NCI-H1105 treated with DMSO at 0.1 percent for 48 hours (cell line): ENCODE measurements around the gene GOLGA8G.
"Not testable (repeated sequence)": the region's sequence is repeated elsewhere in the genome, so short reads cannot be mapped to it uniquely, and the experiment has no call there.

Experiments
- DNase-seq: peaks from one replicate; lab custom pipeline; 2025; lab: John Stamatoyannopoulos, UW

The GOLGA8G gene, protein sequence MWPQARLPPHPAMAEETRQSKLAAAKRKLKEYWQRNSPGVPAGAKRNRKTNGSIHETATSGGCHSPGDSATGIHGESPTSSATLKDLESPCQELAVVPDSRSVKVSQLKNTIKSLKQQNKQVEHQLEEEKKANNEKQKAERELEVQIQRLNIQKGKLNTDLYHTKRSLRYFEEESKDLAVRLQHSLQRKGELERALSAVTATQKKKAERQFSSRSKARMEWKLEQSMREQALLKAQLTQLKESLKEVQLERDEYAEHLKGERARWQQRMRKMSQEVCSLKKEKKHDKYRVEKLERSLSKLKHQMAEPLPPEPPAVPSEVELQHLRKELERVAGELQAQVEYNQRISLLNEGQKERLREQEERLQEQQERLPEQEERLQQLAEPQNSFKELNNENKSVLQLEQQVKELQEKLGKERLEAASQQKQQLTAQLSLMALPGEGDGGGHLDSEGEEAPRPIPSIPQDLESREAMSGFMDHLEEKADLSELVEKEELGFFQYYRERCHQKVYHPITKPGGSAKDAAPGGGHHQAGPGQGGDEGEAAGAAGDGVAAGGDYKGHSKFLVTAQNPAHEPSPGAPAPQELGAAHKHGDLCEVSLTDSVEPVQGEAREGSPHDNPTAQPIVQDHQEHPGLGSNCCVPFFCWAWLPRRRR

DNA sequence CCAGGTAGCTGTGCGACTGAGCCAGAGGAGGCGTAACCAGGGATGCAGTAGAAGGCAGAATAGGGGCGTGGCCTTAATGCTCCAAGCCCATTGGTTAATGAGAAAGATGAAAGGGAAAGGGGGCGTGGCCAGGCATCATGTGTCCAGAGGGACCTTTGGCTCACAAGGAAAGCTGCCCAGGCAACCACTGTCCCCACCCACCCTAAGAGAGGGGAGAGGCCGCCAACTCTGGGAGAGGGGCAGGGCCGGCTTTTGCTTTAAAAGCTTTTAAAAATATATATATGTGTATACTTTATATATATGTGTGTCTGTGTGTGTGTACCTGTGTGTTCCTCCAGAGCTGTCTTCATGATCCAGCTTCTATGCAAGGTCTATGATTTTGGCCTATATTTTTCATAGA lies at the start of gene GOLGA8G:
GOLGA8G (minus strand) TSS at position 18 of the 400 bp plus-strand sequence. CDS start 62 bp downstream, outside the sequence.
- not testable (repeated sequence) for DNase-seq

DNA sequence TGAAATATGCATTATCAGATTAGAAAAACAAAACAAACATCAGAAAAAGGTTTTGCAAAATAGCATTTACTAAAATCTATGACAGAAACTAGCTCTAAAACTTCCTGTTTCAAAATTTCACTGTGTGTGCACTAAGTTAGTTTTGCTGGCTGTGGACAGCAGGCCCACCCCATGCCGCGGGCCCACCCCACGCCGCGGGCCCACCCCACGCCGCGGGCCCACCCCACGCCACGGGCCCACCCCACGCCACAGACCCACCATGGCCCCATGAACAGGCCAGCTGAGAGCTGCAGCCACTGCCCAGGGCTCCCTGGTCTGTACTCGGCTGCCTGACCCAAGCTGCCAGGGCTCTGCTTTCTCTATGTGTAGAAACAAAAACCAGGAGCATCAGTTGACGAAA lies 40.6 kb upstream of the GOLGA8G start:
- not testable (repeated sequence) for DNase-seq

DNA sequence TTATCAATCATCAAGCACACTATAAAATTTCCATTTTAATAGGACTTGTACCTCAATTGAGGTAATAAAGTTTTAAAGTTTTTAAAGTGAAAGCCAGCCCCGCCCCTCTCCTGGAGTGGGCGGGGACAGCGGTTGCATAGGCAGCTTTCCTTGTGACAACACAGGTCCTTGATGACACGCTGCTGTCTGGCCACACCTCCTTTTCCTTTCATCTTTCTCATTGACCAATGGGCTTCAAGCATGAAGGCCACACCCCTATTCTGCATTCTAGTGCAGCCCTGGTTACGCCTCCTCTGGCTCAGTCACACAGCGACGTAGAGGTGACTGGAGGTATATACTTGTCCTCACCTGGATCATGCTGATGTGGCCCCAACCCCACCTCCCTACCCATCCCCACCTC lies 20.5 kb upstream of the GOLGA8G start, which contains the start of gene GOLGA6L25:
GOLGA6L25 (plus strand) TSS at position 301 of the 400 bp plus-strand sequence; CDS start at position 362, 61 bp downstream.
- not testable (repeated sequence) for DNase-seq

DNA sequence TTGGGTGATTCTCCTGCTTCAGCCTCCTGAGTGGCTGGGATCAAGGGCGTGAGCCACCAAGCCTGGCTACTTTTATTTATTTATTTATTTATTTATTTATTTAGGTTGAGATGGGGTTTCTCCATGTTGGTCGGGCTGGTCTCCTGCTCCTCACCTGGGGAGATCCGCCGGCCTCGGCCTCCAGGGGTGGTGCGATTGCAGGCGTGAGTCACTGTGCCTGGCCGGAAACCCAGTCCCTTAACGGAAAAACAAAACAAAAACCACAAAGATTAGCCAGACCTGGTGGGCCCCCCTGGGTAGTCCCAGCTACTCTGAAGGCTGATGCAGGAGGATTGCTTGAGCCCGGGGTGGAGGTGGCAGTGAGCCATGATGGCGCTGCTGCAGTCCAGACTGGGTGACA lies 17.6 kb downstream of the GOLGA8G start:
- not testable (repeated sequence) for DNase-seq

DNA sequence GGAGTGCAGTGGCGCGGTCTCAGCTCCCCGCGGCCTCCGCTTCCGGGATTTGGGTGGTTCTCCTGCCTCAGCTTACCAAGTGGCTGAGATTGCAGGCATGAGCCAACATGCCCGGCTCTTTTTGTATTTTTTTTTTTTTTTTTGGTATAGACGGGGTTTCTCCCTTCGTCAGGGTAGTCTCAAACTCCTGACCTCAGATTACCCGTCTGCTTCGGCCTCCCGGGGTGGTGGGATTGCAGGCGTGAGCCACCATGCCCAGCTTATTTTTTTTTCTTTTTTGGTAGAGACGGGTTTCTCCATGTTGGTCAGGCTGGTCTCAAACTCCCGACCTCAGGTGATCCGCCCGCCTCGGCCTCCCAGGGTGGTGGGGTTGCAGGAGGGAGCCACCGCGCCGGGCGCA lies 18.6 kb downstream of the GOLGA8G start:
- DNase-seq = not testable (repeated sequence)

DNA sequence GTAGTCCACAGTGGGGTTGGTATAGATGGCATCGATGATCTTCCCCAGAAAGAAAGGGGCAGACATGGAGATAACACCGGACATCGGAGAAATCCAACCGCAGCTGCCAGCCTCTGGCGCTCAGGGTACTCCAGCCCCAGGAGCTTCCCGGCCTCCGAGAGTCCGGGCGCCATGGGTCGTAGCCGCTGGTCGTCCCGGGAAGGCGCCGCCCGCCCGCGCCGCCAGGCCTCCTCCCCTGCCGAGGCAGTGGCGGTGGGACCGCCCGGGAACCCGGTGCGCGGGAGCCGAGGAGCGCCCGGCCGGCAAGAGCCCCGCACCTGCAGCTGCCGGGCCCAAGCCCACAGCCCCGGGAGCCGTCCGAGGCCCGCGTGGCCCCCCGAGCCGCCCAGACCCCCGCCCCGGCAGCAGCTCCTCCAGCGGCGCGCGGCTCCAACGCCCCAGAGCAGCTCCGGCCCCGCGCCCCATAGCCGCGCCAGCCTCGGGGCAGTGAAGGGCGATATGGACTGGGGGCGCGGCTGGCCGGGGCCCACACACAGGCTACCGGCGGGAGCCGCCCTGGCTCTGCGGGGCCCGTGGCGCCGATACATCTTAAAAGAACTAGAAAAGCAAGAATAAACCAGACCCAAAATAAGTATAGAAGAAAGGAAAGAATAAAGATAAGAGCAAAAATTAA lies 24.4 kb downstream of the GOLGA8G start:
- not testable (repeated sequence) for DNase-seq

DNA sequence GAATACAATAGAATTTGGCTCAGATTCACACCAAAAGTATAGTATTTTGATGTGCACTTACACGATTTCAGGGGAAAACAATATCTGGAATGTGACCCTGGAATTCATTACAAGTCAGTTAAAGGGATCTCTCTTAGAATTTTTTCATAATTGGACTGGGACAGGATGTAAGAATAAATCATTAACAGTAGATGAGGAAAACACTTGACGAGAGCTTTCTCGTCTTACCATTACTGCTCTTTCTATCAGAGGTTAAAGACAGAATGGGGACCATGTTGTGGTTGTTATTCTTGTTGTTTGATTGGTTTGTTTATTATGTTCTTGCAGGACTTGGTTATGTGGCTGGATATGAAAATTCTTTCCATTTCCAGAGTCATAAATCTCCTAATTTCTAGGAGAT lies 51.4 kb downstream of the GOLGA8G start:
- DNase-seq = not testable (repeated sequence)
